GM12891 (cell line): ENCODE data around the gene RBP3.

Experiments used
- PAX5 ChIP-seq: IDR thresholded peaks from 2 replicates; pipeline ENCODE4 v1.6.1; 2011; ENCODE audit warnings: low read length, moderate library complexity, mild to moderate bottlenecking; ENCODE audit not compliant: insufficient read depth, severe bottlenecking
- POLR2A ChIP-seq: IDR thresholded peaks from 2 replicates; pipeline ENCODE4 v1.6.1; 2011; ENCODE audit warnings: low read depth, low read length, control low read depth
- POLR2AphosphoS5 ChIP-seq: IDR thresholded peaks from 2 replicates; pipeline ENCODE4 v1.6.1; 2011; ENCODE audit warnings: low read depth, low read length, control low read depth
- SPI1 ChIP-seq: IDR thresholded peaks from 2 replicates; pipeline ENCODE4 v1.6.1; 2011; ENCODE audit warnings: low read depth, low read length, control low read depth
- TAF1 ChIP-seq: IDR thresholded peaks from 2 replicates; pipeline ENCODE4 v1.6.1; 2011; ENCODE audit warnings: low read depth, low read length, control low read depth

DNA sequence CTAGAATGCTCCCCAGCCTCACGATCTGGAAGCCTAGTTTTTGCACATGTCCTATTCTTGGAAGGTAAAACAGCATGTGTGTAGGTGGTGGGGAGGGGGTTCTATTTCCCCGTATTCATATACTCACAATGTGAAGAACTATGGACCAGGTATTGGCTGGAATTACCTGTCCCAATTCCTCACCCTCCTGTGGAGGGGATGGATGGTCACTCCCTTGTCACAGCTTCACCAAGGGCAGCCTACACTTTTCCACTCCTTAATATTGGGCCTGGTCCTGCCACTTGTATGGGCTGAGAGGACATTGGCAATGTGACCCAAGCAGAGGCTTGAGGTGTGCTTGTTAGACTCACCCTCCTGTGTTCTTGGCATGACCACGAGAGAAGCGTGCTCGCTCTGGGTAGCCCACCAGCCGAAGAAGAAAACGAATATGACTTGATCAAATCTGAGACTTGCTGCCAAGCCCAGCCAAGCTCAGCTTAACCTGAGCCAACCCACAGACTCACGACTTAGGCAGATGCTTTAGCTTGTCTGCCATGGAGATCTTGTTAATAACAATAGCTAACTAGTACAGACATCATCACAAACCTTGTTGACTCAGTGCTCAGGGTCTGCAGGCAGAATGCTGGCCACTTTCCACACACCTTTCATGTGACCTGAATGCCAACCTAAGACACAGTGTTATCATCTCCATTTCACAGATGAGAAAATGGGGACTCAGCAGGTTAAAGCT is 18.7 kb downstream of the RBP3 start:
- no peak for TF ChIP-seq POLR2AphosphoS5
- no peak for TF ChIP-seq POLR2A
- no peak for TF ChIP-seq TAF1
- TF ChIP-seq SPI1 = no peak
- no peak for TF ChIP-seq PAX5
